Heart left ventricle (tissue), 13 donors: ENCODE results near the gene UBE2L3.
"Not testable (repeated sequence)": the region's sequence is repeated elsewhere in the genome, so short reads cannot be mapped to it uniquely, and the experiment has no call there.

Source experiments
- POLR2A ChIP-seq, 2 donors: fragments of 450-650 bp; IDR thresholded peaks; one replicate each; pipeline ENCODE4 v1.6.1; 2017; ENCODE audit warnings: antibody characterized with exemption in 2 of 2, mild to moderate bottlenecking in 2 of 2, moderate library complexity in 2 of 2
- TF ChIP-seq, protein P1 (sequence below), 12 donors: fragments of 200-600 bp; sonication (generic) in 4 of 12; IDR thresholded peaks; one replicate each; pipeline versions ENCODE4 v1.5.0 to v1.8.0; 2018 to 2022; ENCODE audit warnings: antibody characterized with exemption in 12 of 12, mild to moderate bottlenecking in 5 of 12
- donor health status: ischemic (EF 13 %, LVEDD 7.1; RV severe dilation, severe dysfunction).
- donor health status: DM: no; HTN: yes; CAD: no.
- donor health status: DM: no; HTN: no; CAD: no.
- donor health status: ischemic (EF 25% LVEDD 6.9; RV normal size, moderate dysfunction).
- donor health status: ischemic (EF 25% LVEDD 5.7; RV mildly dilated, moderate dysfunction).
- donor health status: ischemic (EF 35%, LVEDD 5.7; RV mildly dilated, moderate dysfunction).
- donor health status: nonischemic (EF 11% LVEDD 7.7; RV severe dilation, severe dysfunction).
- donor health status: DM: yes; HTN: yes; CAD: no.
- donor health status: PGD.
- donor health status: ischemic (EF 29% LVEDD 5.4; RV normal size, mild dysfunction).
- donor health status: nonischemic (EF 23%, LVEDD 6.1; RV moderate dilation, normal function).

DNA sequence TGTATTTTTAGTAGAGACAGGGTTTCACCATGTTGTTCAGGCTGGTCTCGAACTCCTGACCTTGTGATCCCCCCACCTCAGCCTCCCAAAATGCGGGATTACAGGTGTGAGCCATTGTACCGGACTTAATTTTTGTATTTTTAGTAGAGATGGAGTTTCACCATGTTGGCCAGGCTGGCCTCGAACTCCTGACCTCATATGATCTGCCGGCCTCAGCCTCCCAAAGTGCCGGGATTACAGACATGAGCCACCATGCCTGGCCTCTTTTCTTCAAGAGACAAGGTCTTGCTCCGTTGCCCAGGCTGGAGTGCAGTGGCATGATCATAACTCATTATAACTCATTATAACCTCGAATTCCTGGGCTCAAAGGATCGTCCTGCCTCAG lies 13.1 kb downstream of the UBE2L3 start:
- TF ChIP-seq, protein P1, sequence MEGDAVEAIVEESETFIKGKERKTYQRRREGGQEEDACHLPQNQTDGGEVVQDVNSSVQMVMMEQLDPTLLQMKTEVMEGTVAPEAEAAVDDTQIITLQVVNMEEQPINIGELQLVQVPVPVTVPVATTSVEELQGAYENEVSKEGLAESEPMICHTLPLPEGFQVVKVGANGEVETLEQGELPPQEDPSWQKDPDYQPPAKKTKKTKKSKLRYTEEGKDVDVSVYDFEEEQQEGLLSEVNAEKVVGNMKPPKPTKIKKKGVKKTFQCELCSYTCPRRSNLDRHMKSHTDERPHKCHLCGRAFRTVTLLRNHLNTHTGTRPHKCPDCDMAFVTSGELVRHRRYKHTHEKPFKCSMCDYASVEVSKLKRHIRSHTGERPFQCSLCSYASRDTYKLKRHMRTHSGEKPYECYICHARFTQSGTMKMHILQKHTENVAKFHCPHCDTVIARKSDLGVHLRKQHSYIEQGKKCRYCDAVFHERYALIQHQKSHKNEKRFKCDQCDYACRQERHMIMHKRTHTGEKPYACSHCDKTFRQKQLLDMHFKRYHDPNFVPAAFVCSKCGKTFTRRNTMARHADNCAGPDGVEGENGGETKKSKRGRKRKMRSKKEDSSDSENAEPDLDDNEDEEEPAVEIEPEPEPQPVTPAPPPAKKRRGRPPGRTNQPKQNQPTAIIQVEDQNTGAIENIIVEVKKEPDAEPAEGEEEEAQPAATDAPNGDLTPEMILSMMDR (IDR thresholded peaks at IDR 0.05) = not testable (repeated sequence)
- not testable (repeated sequence) for TF ChIP-seq POLR2A (IDR thresholded peaks at IDR 0.05)
